T-helper 1 cell treated with Interleukin-12 subunit alpha and Interleukin-12 subunit beta and Interleukin-4 antibody, amounts not matched to agents 30 μg/mL and 1 μg/mL, for 36 hours (primary cell): ENCODE measurements around the gene P2RX2.
A peak's percentile ranks its signal among the peaks of the same experiment; 100 is the strongest.
"Not testable (repeated sequence)": the region's sequence is repeated elsewhere in the genome, so short reads cannot be mapped to it uniquely, and the experiment has no call there.

Experiments used
- H3K27ac Mint-ChIP-seq: one replicate; pipeline ENCODE4 v1.8.0; 2021; ENCODE audit warnings: mild to moderate bottlenecking, mixed read lengths
- H3K27me3 Mint-ChIP-seq: one replicate; pipeline ENCODE4 v1.8.0; 2021; ENCODE audit warnings: low read depth, mixed read lengths
- H3K36me3 Mint-ChIP-seq: one replicate; pipeline ENCODE4 v1.8.0; 2021; ENCODE audit warnings: low read depth, mixed read lengths
- H3K4me1 Mint-ChIP-seq: one replicate; pipeline ENCODE4 v1.8.0; 2021; ENCODE audit warnings: low read depth, mixed read lengths
- H3K4me3 Mint-ChIP-seq: one replicate; pipeline ENCODE4 v1.8.0; 2021; ENCODE audit warnings: mild to moderate bottlenecking, moderate library complexity, mixed read lengths
- H3K9me3 Mint-ChIP-seq: one replicate; pipeline ENCODE4 v1.8.0; 2021; ENCODE audit warnings: mixed read lengths

The P2RX2 gene

GRCh38 chr12:132592282-132592970, 26.1 kb upstream of the P2RX2 start:
- Mint-ChIP-seq H3K4me3 (no peak overlapping the region), H3K4me1 (peaks cover 7% of the 10 kb centered on the region), H3K27ac (no peak overlapping the region), H3K9me3 (no peaks in the 10 kb centered on the region), H3K36me3 (no peaks in the 10 kb centered on the region), H3K27me3 (peaks cover 10% of the 10 kb centered on the region)

- Mint-ChIP-seq H3K27ac (no peak overlapping the region), H3K4me1 (peaks cover 10% of the 10 kb centered on the region), H3K36me3 (no peaks in the 10 kb centered on the region), H3K4me3 (no peak overlapping the region), H3K27me3 (peaks cover 15% of the 10 kb centered on the region), H3K9me3 (no peaks in the 10 kb centered on the region)
These were observed 25.5 kb upstream of the P2RX2 start for GRCh38 chr12:132593071-132593470.

- Mint-ChIP-seq H3K36me3 (no peaks in the 10 kb centered on the region), H3K4me3 (no peak overlapping the region), H3K27me3 (peaks cover 16% of the 10 kb centered on the region), H3K27ac (no peak overlapping the region), H3K4me1 (peaks cover 11% of the 10 kb centered on the region), H3K9me3 (no peaks in the 10 kb centered on the region)
These were observed 25.1 kb upstream of the P2RX2 start for GRCh38 chr12:132593521-132593920.

DNA sequence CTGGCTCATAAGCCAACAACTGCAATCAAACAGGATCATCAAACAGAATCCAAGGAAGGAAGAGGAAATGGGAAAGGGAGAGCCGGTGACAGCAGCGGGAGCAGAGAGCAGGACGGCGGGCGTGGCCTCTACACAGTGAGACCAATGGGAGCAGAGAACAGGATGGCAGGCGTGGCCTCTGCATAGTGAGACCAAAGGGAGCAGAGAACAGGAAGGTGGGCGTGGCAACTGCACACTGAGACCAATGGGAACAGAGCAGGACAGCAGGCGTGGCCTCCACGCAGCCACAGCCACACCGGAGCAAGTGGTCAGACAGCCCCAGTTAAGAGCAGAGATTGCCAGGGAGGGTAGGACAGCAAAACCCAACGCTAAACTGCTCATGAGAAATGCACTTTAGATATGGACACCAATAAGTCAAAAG, 24.6 kb upstream of the P2RX2 start:
- Mint-ChIP-seq H3K36me3 (no peaks in the 10 kb centered on the region), H3K27me3 (peaks cover 20% of the 10 kb centered on the region), H3K9me3 (no peaks in the 10 kb centered on the region), H3K4me1 (peaks cover 14% of the 10 kb centered on the region), H3K4me3 (no peak overlapping the region), H3K27ac (no peak overlapping the region)

DNA sequence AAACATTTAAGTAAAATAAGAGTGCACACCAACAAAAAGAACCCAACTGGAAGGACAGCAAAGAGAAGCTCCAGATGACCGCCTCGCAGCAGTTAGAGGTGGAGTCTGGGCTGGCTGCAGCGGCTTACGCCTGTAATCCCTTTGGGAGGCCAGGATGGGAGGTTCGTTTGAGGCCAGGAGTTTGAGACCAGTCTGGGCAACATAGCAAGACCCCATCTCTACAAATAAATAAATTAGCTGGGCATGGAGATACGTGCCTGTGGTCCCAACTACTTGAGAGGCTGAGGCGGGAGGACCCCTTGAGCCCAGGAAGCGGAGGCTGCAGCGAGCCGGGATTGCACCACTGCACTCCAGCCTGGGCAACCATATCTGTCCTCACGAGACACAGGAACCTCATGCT, 23.4 kb upstream of the P2RX2 start:
- H3K4me3 Mint-ChIP-seq = no peak overlapping the region
- H3K9me3 Mint-ChIP-seq = no peaks in the 10 kb centered on the region
- peaks cover 14% of the 10 kb centered on the region for H3K4me1 Mint-ChIP-seq
- no peaks in the 10 kb centered on the region for H3K36me3 Mint-ChIP-seq
- H3K27ac Mint-ChIP-seq = no peak overlapping the region
- H3K27me3 Mint-ChIP-seq = peaks cover 31% of the 10 kb centered on the region

GRCh38 chr12:132596016-132596415, 22.6 kb upstream of the P2RX2 start:
- Mint-ChIP-seq H3K4me3 (no peak overlapping the region), H3K36me3 (no peaks in the 10 kb centered on the region), H3K4me1 (peaks cover 17% of the 10 kb centered on the region), H3K27me3 (peaks cover 39% of the 10 kb centered on the region), H3K9me3 (no peaks in the 10 kb centered on the region), H3K27ac (no peak overlapping the region)

DNA sequence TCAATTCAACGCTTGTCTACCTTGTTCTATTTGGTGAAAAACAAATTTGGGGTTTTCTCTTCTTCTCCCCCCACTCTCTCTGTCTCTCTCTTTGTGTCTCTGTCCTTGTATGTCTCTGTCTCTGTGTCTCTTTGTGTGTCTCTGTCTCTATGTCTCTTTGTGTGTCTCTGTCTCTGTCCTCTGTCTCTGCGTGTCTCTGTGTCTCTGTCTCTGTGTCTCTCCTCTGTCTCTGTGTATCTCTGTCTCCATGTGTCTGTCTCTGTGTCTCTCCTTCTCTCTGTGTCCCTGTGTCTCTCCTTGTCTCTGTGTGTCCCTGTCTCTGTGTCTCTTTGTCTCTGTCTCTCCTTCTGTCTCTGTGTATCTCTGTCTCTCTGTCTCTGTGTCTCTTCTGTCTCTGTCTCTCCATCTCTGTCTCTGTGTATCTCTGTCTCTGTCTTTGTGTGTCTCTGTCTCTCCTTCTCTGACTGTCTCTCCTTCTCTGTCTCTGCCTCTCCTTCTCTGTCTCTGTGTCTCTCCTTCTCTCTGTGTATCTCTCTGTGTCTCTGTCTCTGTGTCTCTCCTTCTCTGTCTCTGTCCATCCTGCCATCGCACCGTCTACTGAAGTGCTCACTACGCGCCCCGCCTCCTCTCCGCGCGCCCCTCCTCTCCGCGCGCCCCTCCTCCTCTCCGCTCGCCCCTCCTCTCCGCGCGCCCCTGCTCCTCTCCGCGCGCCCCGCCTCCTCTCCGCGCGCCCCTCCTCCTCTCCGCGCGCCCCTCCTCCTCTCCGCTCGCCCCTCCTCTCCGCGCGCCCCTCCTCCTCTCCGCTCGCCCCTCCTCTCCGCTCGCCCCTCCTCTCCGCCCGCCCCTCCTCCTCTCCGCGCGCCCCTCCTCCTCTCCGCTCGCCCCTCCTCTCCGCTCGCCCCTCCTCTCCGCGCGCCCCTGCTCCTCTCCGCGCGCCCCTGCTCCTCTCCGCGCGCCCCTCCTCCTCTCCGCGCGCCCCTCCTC, 21.0 kb upstream of the P2RX2 start:
- H3K4me1 Mint-ChIP-seq = peaks cover 18% of the 10 kb centered on the region
- H3K9me3 Mint-ChIP-seq = no peaks in the 10 kb centered on the region
- H3K27me3 Mint-ChIP-seq = peaks cover 47% of the 10 kb centered on the region
- H3K36me3 Mint-ChIP-seq = no peaks in the 10 kb centered on the region
- H3K4me3 Mint-ChIP-seq = peak overlapping the region; percentile 8
- no peak overlapping the region for H3K27ac Mint-ChIP-seq

- not testable (repeated sequence) for H3K9me3 Mint-ChIP-seq, H3K27ac Mint-ChIP-seq, H3K36me3 Mint-ChIP-seq
- Mint-ChIP-seq H3K4me1 (peaks cover 14% of the 10 kb centered on the region), H3K4me3 (peak overlapping the region; percentile 25), H3K27me3 (peaks cover 48% of the 10 kb centered on the region)
These were observed 19.1 kb upstream of the P2RX2 start for GRCh38 chr12:132599502-132599901.

DNA sequence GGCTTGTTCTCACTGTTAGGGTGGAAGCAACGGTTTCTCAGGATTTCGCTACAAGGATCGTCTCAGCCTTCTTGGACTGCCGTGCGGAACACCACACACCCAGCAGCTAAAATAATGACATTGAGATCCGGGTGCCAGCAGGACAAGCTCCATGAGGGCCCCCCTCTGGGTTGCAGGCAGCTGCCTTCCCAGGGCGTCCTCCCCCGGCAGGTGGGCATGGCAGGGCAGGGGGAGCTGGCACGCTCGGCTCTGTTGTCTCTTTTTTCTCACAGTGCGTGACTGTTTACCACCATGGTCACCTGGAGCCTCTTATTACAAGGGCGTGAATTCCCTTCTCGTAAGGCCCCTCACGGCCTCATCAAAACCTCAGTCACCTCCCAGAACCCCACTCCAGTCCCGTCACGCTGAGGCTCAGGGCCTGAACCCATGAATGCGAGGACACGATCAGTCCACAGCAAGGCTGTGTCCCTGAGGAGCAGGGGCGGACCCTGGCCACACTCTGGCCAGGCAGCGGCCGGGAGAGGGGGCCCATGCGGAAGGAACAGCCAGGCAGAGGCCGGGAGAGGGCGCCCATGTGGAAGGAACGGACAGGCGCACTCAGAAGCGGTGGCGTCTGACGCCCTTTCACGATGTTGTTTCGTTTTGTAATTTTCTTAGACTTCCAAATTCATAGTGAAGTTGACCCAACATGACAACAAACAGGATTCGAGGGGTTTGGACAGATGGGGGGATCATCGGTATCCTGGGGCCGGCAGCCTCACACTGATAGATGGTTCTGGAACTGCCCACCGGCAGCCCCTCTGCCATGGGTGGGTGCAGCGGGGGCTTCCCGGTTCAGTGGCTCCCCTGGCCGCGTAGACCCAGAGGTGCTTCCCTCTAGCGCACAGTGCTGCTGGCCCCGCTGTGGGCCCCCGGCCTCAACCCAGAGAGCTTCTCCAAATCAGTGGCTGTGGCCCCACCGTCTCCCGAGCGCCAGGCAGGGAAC, 18.2 kb upstream of the P2RX2 start:
- Mint-ChIP-seq H3K9me3 (no peaks in the 10 kb centered on the region), H3K4me1 (peaks cover 14% of the 10 kb centered on the region), H3K36me3 (no peaks in the 10 kb centered on the region), H3K4me3 (peak overlapping the region; percentile 54), H3K27ac (no peak overlapping the region), H3K27me3 (peaks cover 53% of the 10 kb centered on the region)

DNA sequence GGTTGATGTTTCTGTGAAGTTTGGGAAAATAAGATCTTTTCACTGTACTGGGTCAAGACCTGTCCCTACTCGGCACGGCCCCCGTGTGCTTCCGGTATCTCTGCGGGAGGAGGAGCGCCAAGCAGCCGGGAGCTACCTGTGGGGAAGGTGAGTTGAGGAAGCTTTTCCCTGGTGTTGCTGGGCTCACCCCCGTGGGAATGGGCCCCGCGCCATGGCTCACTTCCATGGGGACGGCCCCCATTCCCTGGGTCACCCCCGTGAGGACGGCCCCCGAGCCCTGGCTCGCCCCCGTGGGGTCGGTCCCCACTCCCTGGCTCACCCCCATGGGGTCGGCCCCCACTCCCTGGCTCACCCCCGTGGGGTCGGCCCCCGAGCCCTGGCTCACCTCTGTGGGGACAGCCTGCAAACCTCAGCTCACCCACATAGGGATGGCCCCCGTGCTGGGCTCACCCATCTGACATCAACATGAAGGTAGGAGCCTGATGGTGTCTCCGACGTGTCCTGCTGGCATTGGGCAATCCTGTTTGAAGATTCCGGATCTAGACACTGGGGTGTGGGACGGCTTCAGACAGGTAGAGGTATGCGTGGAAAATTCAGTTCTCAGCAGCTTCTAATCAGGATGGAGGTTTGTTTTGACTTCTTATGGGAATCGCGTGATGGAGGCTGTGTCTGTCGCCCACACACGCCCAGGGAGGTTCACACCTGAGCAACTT, 17.2 kb upstream of the P2RX2 start:
- Mint-ChIP-seq H3K4me1 (peaks cover 14% of the 10 kb centered on the region), H3K27ac (no peak overlapping the region), H3K36me3 (no peaks in the 10 kb centered on the region), H3K9me3 (no peaks in the 10 kb centered on the region), H3K27me3 (peaks cover 54% of the 10 kb centered on the region), H3K4me3 (peak overlapping the region; percentile 54)

GRCh38 chr12:132602572-132603239, 15.9 kb upstream of the P2RX2 start:
- peaks cover 12% of the 10 kb centered on the region for H3K4me1 Mint-ChIP-seq
- no peaks in the 10 kb centered on the region for H3K9me3 Mint-ChIP-seq
- H3K27ac Mint-ChIP-seq = no peak overlapping the region
- peaks cover 59% of the 10 kb centered on the region for H3K27me3 Mint-ChIP-seq
- H3K4me3 Mint-ChIP-seq = no peak overlapping the region
- H3K36me3 Mint-ChIP-seq = peaks cover 2% of the 10 kb centered on the region

DNA sequence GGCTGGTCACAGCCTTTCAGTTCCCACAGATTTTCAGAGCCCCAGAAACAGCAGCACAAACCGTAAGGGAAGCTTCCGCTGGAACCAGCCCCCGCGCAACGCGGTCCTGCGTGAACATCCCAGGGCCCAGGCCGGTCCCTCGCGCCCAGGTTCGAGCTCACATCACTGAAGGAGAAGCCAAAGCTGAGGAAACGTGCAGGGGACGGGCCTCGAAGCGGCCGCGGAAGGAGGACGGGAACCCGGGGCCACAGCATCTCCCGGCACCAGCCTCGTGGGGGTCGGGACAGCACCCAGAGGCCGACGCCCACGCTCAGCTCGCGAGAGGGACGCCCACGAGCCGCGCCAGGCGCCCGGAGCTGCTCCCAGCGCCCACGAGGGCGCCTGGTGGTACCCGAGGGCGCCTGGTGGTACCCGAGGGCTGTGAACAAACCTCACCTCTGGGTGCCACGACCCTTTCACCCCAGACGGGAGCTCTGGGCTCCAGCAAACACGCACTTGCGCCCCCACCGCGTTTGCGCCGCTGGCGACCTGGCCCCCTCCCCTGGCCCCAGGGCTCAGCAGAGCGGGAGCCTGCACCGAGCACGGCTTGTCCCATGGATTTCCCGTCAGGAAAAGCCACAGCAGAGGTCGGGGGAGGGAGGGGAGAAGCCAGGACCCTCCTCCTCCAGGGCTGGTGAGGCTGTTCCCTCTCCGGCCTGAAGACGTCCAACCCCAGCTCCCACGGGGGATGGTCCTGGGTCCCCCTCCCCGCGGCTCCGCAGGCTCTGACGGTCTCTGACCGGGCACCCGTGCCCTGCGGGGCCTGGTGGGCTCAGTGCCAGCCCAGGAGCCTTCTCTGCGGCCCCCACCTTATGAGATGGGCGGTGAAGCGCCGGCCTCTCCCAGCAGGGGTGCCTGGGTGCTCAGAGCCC, 15.1 kb upstream of the P2RX2 start:
- peaks cover 13% of the 10 kb centered on the region for H3K4me1 Mint-ChIP-seq
- peaks cover 62% of the 10 kb centered on the region for H3K27me3 Mint-ChIP-seq
- H3K9me3 Mint-ChIP-seq = no peaks in the 10 kb centered on the region
- no peak overlapping the region for H3K4me3 Mint-ChIP-seq
- H3K27ac Mint-ChIP-seq = no peak overlapping the region
- peaks cover 3% of the 10 kb centered on the region for H3K36me3 Mint-ChIP-seq
